PC-9 (cell line): Measurements from ENCODE around the gene PET100.

Experiments used
- EZH2 ChIP-seq: fragments of 200-600 bp; sonication (generic); IDR thresholded peaks from 2 replicates; pipeline ENCODE4 v1.8.0; 2017; ENCODE audit warnings: antibody characterized with exemption, low read depth
- TF ChIP-seq, protein P1 (sequence below): fragments of 200-600 bp; sonication (generic); conservative IDR thresholded peaks from 2 replicates; pipeline ENCODE4 v1.6.1; 2017; ENCODE audit warnings: mixed run types, antibody characterized with exemption, mild to moderate bottlenecking, moderate library complexity

GRCh38 chr19:7650148-7650547 lies 20.6 kb downstream of the PET100 start:
- TF ChIP-seq, protein P1, sequence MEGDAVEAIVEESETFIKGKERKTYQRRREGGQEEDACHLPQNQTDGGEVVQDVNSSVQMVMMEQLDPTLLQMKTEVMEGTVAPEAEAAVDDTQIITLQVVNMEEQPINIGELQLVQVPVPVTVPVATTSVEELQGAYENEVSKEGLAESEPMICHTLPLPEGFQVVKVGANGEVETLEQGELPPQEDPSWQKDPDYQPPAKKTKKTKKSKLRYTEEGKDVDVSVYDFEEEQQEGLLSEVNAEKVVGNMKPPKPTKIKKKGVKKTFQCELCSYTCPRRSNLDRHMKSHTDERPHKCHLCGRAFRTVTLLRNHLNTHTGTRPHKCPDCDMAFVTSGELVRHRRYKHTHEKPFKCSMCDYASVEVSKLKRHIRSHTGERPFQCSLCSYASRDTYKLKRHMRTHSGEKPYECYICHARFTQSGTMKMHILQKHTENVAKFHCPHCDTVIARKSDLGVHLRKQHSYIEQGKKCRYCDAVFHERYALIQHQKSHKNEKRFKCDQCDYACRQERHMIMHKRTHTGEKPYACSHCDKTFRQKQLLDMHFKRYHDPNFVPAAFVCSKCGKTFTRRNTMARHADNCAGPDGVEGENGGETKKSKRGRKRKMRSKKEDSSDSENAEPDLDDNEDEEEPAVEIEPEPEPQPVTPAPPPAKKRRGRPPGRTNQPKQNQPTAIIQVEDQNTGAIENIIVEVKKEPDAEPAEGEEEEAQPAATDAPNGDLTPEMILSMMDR = no peak
- no peak for TF ChIP-seq EZH2
